GM23248 (cell line): ENCODE data around the gene NCAM2. TPM values are rescaled to one million over a fixed set of nuclear protein-coding genes. Genes with fewer than 3 reads are reported as not detected.

Source experiments
- DNase-seq: peaks from one replicate; pipeline ENCODE4 v3.0.0-alpha.2; 2015
- H2AFZ ChIP-seq: fragments of 200-600 bp; sonication (generic); 2 replicates; pipeline ENCODE4 v1.6.1; 2016; ENCODE audit warnings: antibody characterized with exemption
- H3F3A ChIP-seq: fragments of 200-600 bp; sonication (generic); 2 replicates; pipeline ENCODE4 v1.6.1; 2016; ENCODE audit warnings: mild to moderate bottlenecking, antibody characterized with exemption, mixed run types; ENCODE audit not compliant: insufficient read depth
- H3K27ac ChIP-seq: fragments of 200-600 bp; sonication (generic); 2 replicates; pipeline ENCODE4 v1.5.1; 2016; ENCODE audit warnings: mild to moderate bottlenecking
- H3K27me3 ChIP-seq: fragments of 200-600 bp; sonication (generic); replicated peaks from 2 replicates; pipeline ENCODE4 v1.6.1; 2016; ENCODE audit warnings: mild to moderate bottlenecking; ENCODE audit not compliant: insufficient read depth
- H3K36me3 ChIP-seq: fragments of 200-600 bp; sonication (generic); 2 replicates; pipeline ENCODE4 v1.6.1; 2016; ENCODE audit warnings: low read depth, mild to moderate bottlenecking
- H3K4me1 ChIP-seq: fragments of 200-600 bp; sonication (generic); 2 replicates; pipeline ENCODE4 v1.6.1; 2016; ENCODE audit warnings: mild to moderate bottlenecking; ENCODE audit not compliant: insufficient read depth
- H3K4me2 ChIP-seq: fragments of 200-600 bp; sonication (generic); one replicate; pipeline ENCODE4 v1.6.1; 2016; ENCODE audit warnings: mild to moderate bottlenecking; ENCODE audit not compliant: unreplicated experiment
- H3K4me3 ChIP-seq: fragments of 200-600 bp; sonication (generic); 2 replicates; pipeline ENCODE4 v1.5.1; 2016; ENCODE audit warnings: mild to moderate bottlenecking
- H3K79me2 ChIP-seq: fragments of 200-600 bp; sonication (generic); 2 replicates; pipeline ENCODE4 v1.6.1; 2016; ENCODE audit warnings: mild to moderate bottlenecking; ENCODE audit not compliant: insufficient read depth
- H3K9ac ChIP-seq: fragments of 200-600 bp; sonication (generic); 2 replicates; pipeline ENCODE4 v1.6.1; 2016; ENCODE audit warnings: mild to moderate bottlenecking
- H3K9me2 ChIP-seq: fragments of 200-600 bp; sonication (generic); 2 replicates; pipeline ENCODE4 v1.6.1; 2016; ENCODE audit warnings: mixed run types, mild to moderate bottlenecking, moderate library complexity; ENCODE audit not compliant: insufficient read depth
- H3K9me3 ChIP-seq: fragments of 200-600 bp; sonication (generic); one replicate; pipeline ENCODE4 v1.6.1; 2017; ENCODE audit warnings: low read depth
- H4K20me1 ChIP-seq: fragments of 200-600 bp; sonication (generic); 2 replicates; pipeline ENCODE4 v1.6.0; 2016; ENCODE audit not compliant: insufficient read depth
- EZH2 ChIP-seq: fragments of 200-600 bp; sonication (generic); IDR thresholded peaks from 2 replicates; pipeline ENCODE4 v1.6.1; 2018; ENCODE audit warnings: antibody characterized with exemption, mild to moderate bottlenecking; ENCODE audit not compliant: insufficient read depth, poor library complexity, severe bottlenecking
- EZH2phosphoT487 ChIP-seq: fragments of 200-600 bp; sonication (generic); IDR thresholded peaks from 2 replicates; pipeline ENCODE4 v1.6.1; 2018; ENCODE audit warnings: antibody characterized with exemption, moderate library complexity, mild to moderate bottlenecking, low read depth; ENCODE audit not compliant: insufficient read depth
- WGBS, 2 experiments: methylation state at CpG; one replicate each; pipeline ENCODE4 v1.1.6; 2015 to 2017; ENCODE audit warnings: low lambda C conversion rate in 2 of 2, low coverage in 1 of 2; ENCODE audit errors: missing lambda C conversion rate in 2 of 2; 5-methylcytosine and 5-hydroxymethylcytosine counted together
- in situ Hi-C: fragments of 300-500 bp; cut with MboI; formaldehyde crosslinking; loops from 2 replicates; pipeline ENCODE4 v1.15.0; 2020
- polyA plus RNA-seq: library from polyadenylated mRNA; unstranded; fragments of >200 nt; fragmentation: Nextera tagmentation; extraction: Ambion mirVana; gene quantifications from 2 replicates; pipeline ENCODE4 v1.2.1, GENCODE V29; 2016
- total RNA-seq: library from RNA; depleted of rRNA; stranded (reverse); fragments of >200 nt; shearing (Covaris generic); gene quantifications from 2 replicates; pipeline ENCODE4 v1.2.3, GENCODE V29; 2014

NCAM2 gene
- total and polyA plus RNA-seq, 2 experiments from 2014 or later = 1.3 to 1.7 TPM

GRCh38 chr21:21007606-21008005 is 9.4 kb downstream of the NCAM2 start:
- H3K79me2 ChIP-seq = no peaks in the 10 kb centered on the region
- no peaks in the 10 kb centered on the region for H3K36me3 ChIP-seq
- H3K4me2 ChIP-seq = no peak overlapping the region
- H2AFZ ChIP-seq = no peak overlapping the region
- no peaks in the 10 kb centered on the region for H4K20me1 ChIP-seq
- no peaks in the 10 kb centered on the region for H3K27me3 ChIP-seq
- no peak overlapping the region for H3K27ac ChIP-seq
- TF ChIP-seq EZH2 = no peak
- no peak for TF ChIP-seq EZH2phosphoT487
- no peaks in the 10 kb centered on the region for H3F3A ChIP-seq
- no peaks in the 10 kb centered on the region for H3K9me3 ChIP-seq
- in situ Hi-C loops = loop anchor here (25.0 kb wide), 1 partner anchor 1780 kb away; no protein-coding TSS in a partner anchor
- WGBS, 2 experiments = 52 to 54% methylated on average over 6 of the region's 6 CpGs
- H3K4me1 ChIP-seq = no peaks in the 10 kb centered on the region
- H3K9ac ChIP-seq = no peak overlapping the region
- H3K9me2 ChIP-seq = no peaks in the 10 kb centered on the region
- DNase-seq = no peak
- no peak overlapping the region for H3K4me3 ChIP-seq

- DNase-seq = no peak
Observed at GRCh38 chr21:21010228-21010627, 12.0 kb downstream of the NCAM2 start.

GRCh38 chr21:21010698-21011097 is 12.5 kb downstream of the NCAM2 start:
- 42 to 50% methylated on average over 3 of the region's 3 CpGs for WGBS, 2 experiments
- Histone ChIP-seq H3K4me1 (no peaks in the 10 kb centered on the region), H3K4me3 (no peak overlapping the region), H3K27ac (no peak overlapping the region), H3K9ac (no peak overlapping the region), H4K20me1 (no peaks in the 10 kb centered on the region), H3K36me3 (no peaks in the 10 kb centered on the region), H3K4me2 (no peak overlapping the region), H3K9me3 (no peaks in the 10 kb centered on the region), H3K27me3 (no peaks in the 10 kb centered on the region), H2AFZ (no peak overlapping the region), H3F3A (no peaks in the 10 kb centered on the region), H3K79me2 (no peaks in the 10 kb centered on the region), H3K9me2 (no peaks in the 10 kb centered on the region)
- no peak for DNase-seq
- in situ Hi-C loops = loop anchor here (25.0 kb wide), 1 partner anchor 1777 kb away; no protein-coding TSS in a partner anchor
- TF ChIP-seq EZH2phosphoT487 (no peak), EZH2 (no peak)

More at GRCh38 chr21:21010228-21010627, 12.0 kb downstream of the NCAM2 start:
- H2AFZ ChIP-seq = no peak overlapping the region
- 18 to 25% methylated on average over 3 of the region's 3 CpGs for WGBS, 2 experiments
- no peaks in the 10 kb centered on the region for H3K27me3 ChIP-seq
- H3K9me2 ChIP-seq = no peaks in the 10 kb centered on the region
- no peaks in the 10 kb centered on the region for H3K4me1 ChIP-seq
- TF ChIP-seq EZH2phosphoT487 (no peak), EZH2 (no peak)
- no peak overlapping the region for H3K9ac ChIP-seq
- H3K36me3 ChIP-seq = no peaks in the 10 kb centered on the region
- H3K27ac ChIP-seq = no peak overlapping the region
- H3K4me3 ChIP-seq = no peak overlapping the region
- no peaks in the 10 kb centered on the region for H4K20me1 ChIP-seq
- in situ Hi-C loops = loop anchor here (25.0 kb wide), 1 partner anchor 1777 kb away; no protein-coding TSS in a partner anchor
- no peak overlapping the region for H3K4me2 ChIP-seq
- H3K79me2 ChIP-seq = no peaks in the 10 kb centered on the region
- H3F3A ChIP-seq = no peaks in the 10 kb centered on the region
- H3K9me3 ChIP-seq = no peaks in the 10 kb centered on the region

- no peaks in the 10 kb centered on the region for H3K4me1 ChIP-seq
- 0 to 3% methylated on average over 1 of the region's 1 CpG for WGBS, 2 experiments
- no peaks in the 10 kb centered on the region for H3K9me3 ChIP-seq
- H4K20me1 ChIP-seq = no peaks in the 10 kb centered on the region
- no peaks in the 10 kb centered on the region for H3K79me2 ChIP-seq
- no peaks in the 10 kb centered on the region for H3K36me3 ChIP-seq
- H3K4me3 ChIP-seq = no peak overlapping the region
- TF ChIP-seq EZH2 = no peak
- H3K9me2 ChIP-seq = no peaks in the 10 kb centered on the region
- no peaks in the 10 kb centered on the region for H3K27me3 ChIP-seq
- H2AFZ ChIP-seq = no peak overlapping the region
- H3F3A ChIP-seq = no peaks in the 10 kb centered on the region
- in situ Hi-C loops = loop anchor here (25.0 kb wide), 1 partner anchor 1768 kb away; no protein-coding TSS in a partner anchor
- H3K27ac ChIP-seq = no peak overlapping the region
- DNase-seq = no peak
- H3K4me2 ChIP-seq = no peak overlapping the region
- no peak overlapping the region for H3K9ac ChIP-seq
Observed at GRCh38 chr21:21018821-21019220, 20.6 kb downstream of the NCAM2 start.

DNA sequence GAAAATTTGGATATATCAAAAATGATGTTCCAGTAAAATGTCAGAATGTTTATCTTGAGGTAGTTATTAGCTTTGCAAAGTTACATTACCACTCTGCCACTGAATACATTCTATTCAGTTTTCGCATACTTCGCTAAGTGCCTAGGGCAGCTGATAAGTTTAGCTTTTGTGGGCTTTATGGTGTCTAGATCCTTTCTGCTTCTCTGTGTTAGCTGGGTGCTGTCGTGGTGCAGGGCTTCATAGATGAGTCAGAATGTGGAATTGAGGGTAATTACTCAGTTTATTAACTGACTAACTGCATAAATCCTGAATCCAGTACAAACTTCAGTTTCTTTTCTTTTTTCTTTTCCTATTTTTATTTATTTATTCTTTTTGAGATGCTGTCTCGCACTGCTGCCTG is 21.5 kb downstream of the NCAM2 start:
- H3K4me3 ChIP-seq = no peak overlapping the region
- no peak for TF ChIP-seq EZH2
- TF ChIP-seq EZH2phosphoT487 = no peak

More for the DNA sequence above, 21.5 kb downstream of the NCAM2 start:
- H3K4me2 ChIP-seq = no peak overlapping the region
- no peaks in the 10 kb centered on the region for H3K27me3 ChIP-seq
- no peak overlapping the region for H3K9ac ChIP-seq
- no peak for DNase-seq
- H3K9me3 ChIP-seq = no peaks in the 10 kb centered on the region
- H4K20me1 ChIP-seq = no peaks in the 10 kb centered on the region
- in situ Hi-C loops = loop anchor here (25.0 kb wide), 1 partner anchor 1768 kb away; no protein-coding TSS in a partner anchor
- no peaks in the 10 kb centered on the region for H3K36me3 ChIP-seq
- no peaks in the 10 kb centered on the region for H3F3A ChIP-seq
- no peaks in the 10 kb centered on the region for H3K79me2 ChIP-seq
- 70 to 73% methylated on average over 4 of the region's 4 CpGs for WGBS, 2 experiments
- H3K9me2 ChIP-seq = no peaks in the 10 kb centered on the region
- H3K27ac ChIP-seq = no peak overlapping the region
- H3K4me1 ChIP-seq = no peaks in the 10 kb centered on the region
- H2AFZ ChIP-seq = no peak overlapping the region
